BLaER1 (cell line): ENCODE results near the gene MBP.

Source experiments
- H3K27ac ChIP-seq: shearing (Covaris generic); formaldehyde crosslinking; 2 replicates; pipeline ENCODE4 v1.8.1; 2022
- H3K27me3 ChIP-seq: shearing (Covaris generic); formaldehyde crosslinking; 2 replicates; pipeline ENCODE4 v1.8.1; 2022
- H3K36me3 ChIP-seq: shearing (Covaris generic); formaldehyde crosslinking; 2 replicates; pipeline ENCODE4 v1.8.1; 2022
- H3K4me1 ChIP-seq: shearing (Covaris generic); formaldehyde crosslinking; 2 replicates; pipeline ENCODE4 v1.8.1; 2022
- H3K4me2 ChIP-seq: shearing (Covaris generic); formaldehyde crosslinking; 2 replicates; pipeline ENCODE4 v1.8.1; 2022
- H3K4me3 ChIP-seq: shearing (Covaris generic); formaldehyde crosslinking; 2 replicates; pipeline ENCODE4 v1.8.1; 2022
- H3K9ac ChIP-seq: shearing (Covaris generic); formaldehyde crosslinking; 2 replicates; pipeline ENCODE4 v1.8.1; 2022
- H3K9me3 ChIP-seq: shearing (Covaris generic); formaldehyde crosslinking; 2 replicates; pipeline ENCODE4 v1.8.1; 2022
- H4K20me1 ChIP-seq: shearing (Covaris generic); formaldehyde crosslinking; 2 replicates; pipeline ENCODE4 v1.8.1; 2022
- Cebpa-rat ChIP-seq: shearing (Covaris generic); IDR thresholded peaks from 2 replicates; pipeline ENCODE4 v1.8.1; 2022

Gene MBP

DNA sequence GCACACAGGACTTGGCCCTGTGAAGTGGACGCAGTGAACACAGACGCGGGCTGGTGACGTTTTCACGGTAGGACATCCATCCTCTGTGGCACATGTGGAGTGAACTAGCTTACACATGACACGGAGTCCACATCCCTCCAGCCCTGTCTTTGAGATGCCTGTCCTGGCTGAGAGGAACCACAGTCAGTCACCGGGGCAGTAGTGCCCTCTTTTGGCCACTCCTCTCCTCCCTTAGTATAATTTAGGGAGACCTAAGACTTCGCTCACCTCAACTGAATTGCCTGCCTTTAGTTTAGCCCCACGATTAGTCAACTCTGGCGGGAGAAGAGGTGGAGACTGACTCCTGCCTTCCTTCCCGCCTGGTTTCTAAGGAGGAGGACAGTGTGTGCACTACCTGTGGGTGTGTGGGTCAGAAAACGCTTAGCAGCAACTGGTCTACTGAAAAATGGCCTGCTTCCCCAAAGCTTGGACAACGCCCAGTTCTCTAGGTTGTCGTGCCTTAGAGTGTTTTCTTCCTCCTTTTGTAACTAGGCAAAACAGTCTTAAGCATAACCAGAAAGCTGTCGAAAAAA is 70.6 kb downstream of the MBP start:
- no peak for TF ChIP-seq Cebpa-rat
- H3K9ac ChIP-seq: peak overlapping the region; percentile 5; the same call in 1 of the 2 replicates

GRCh38 chr18:77061281-77061945 is 71.2 kb downstream of the MBP start:
- Histone ChIP-seq H3K36me3 (peaks cover 68% of the 10 kb centered on the region), H3K4me3 (no peak overlapping the region), H3K9me3 (0 out of 2 replicates have a peak, but pooled peaks cover 4% of the 10 kb centered on the region), H3K4me2 (peak overlapping the region; percentile 74), H4K20me1 (peaks cover 51% of the 10 kb centered on the region), H3K27me3 (no peaks in the 10 kb centered on the region), H3K9ac (no peak overlapping the region), H3K27ac (peak overlapping the region; percentile 71), H3K4me1 (peaks cover 76% of the 10 kb centered on the region)
- no peak for TF ChIP-seq Cebpa-rat

More for the DNA sequence above, 70.6 kb downstream of the MBP start:
- Histone ChIP-seq H3K4me3 (no peak overlapping the region), H3K27ac (peak overlapping the region; percentile 71), H3K27me3 (no peaks in the 10 kb centered on the region), H3K4me2 (peak overlapping the region; percentile 74), H3K4me1 (peaks cover 76% of the 10 kb centered on the region), H3K36me3 (peaks cover 74% of the 10 kb centered on the region), H3K9me3 (0 out of 2 replicates have a peak, but pooled peaks cover 4% of the 10 kb centered on the region), H4K20me1 (peaks cover 52% of the 10 kb centered on the region)

- H3K4me3 ChIP-seq: no peak overlapping the region
- no peak overlapping the region for H3K27ac ChIP-seq
- peaks cover 59% of the 10 kb centered on the region for H3K36me3 ChIP-seq
- 0 out of 2 replicates have a peak, but pooled peaks cover 4% of the 10 kb centered on the region for H3K9me3 ChIP-seq
- no peak overlapping the region for H3K4me2 ChIP-seq
- no peak for TF ChIP-seq Cebpa-rat
- peaks cover 76% of the 10 kb centered on the region for H3K4me1 ChIP-seq
- no peaks in the 10 kb centered on the region for H3K27me3 ChIP-seq
- peaks cover 53% of the 10 kb centered on the region for H4K20me1 ChIP-seq
- no peak overlapping the region for H3K9ac ChIP-seq
These were observed 72.4 kb downstream of the MBP start for GRCh38 chr18:77060151-77060550.

GRCh38 chr18:77059294-77059916 is 73.2 kb downstream of the MBP start:
- peaks cover 46% of the 10 kb centered on the region for H4K20me1 ChIP-seq
- no peak overlapping the region for H3K4me2 ChIP-seq
- no peak overlapping the region for H3K9ac ChIP-seq
- 0 out of 2 replicates have a peak, but pooled peaks cover 4% of the 10 kb centered on the region for H3K9me3 ChIP-seq
- H3K4me3 ChIP-seq: no peak overlapping the region
- H3K27ac ChIP-seq: no peak overlapping the region
- no peaks in the 10 kb centered on the region for H3K27me3 ChIP-seq
- H3K36me3 ChIP-seq: peaks cover 52% of the 10 kb centered on the region
- H3K4me1 ChIP-seq: peaks cover 76% of the 10 kb centered on the region
- no peak for TF ChIP-seq Cebpa-rat

DNA sequence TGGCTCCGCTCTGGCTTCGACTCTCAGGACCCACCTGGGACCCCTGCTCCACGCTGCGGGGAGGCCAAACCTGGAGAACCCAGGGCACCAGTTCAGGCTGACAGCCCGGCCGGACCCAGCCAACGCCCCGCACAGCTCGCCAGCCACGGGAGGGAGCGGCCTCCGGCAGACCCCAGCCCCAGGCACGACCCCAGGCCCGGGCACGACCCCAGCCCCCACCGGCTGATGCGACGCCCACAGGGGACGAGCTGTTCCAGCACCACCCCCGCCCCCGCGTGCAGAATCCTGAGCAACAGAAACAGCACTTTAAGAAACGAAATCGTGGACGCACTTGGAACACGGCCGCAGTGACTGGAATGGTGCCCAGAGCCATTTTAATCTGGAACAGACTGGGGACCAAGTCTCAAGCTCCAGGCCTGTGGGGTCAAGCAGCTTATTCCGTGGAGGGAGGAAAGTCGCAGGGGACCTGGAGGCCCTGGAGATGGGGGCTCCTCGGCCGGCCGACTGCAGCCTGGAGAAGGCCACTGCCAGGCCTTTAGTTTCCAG is 74.2 kb downstream of the MBP start:
- Histone ChIP-seq H3K27me3 (no peaks in the 10 kb centered on the region), H3K9ac (no peak overlapping the region), H3K4me2 (no peak overlapping the region), H3K4me1 (peaks cover 76% of the 10 kb centered on the region), H4K20me1 (peaks cover 35% of the 10 kb centered on the region), H3K9me3 (0 out of 2 replicates have a peak, but pooled peaks cover 4% of the 10 kb centered on the region), H3K36me3 (peaks cover 46% of the 10 kb centered on the region), H3K27ac (peak overlapping the region; percentile 59), H3K4me3 (no peak overlapping the region)
- TF ChIP-seq Cebpa-rat: no peak

GRCh38 chr18:77057006-77057395 is 75.6 kb downstream of the MBP start:
- H4K20me1 ChIP-seq: peaks cover 26% of the 10 kb centered on the region; the same call in 1 of the 2 replicates
- H3K4me2 ChIP-seq: peak overlapping the region; percentile 91
- no peak for TF ChIP-seq Cebpa-rat
- H3K4me1 ChIP-seq: peaks cover 76% of the 10 kb centered on the region
- peak overlapping the region; percentile 54 for H3K4me3 ChIP-seq
- 0 out of 2 replicates have a peak, but pooled peaks cover 4% of the 10 kb centered on the region for H3K9me3 ChIP-seq
- no peaks in the 10 kb centered on the region for H3K27me3 ChIP-seq
- peaks cover 36% of the 10 kb centered on the region for H3K36me3 ChIP-seq
- peak overlapping the region; percentile 88 for H3K27ac ChIP-seq
- peak overlapping the region; percentile 76 for H3K9ac ChIP-seq

DNA sequence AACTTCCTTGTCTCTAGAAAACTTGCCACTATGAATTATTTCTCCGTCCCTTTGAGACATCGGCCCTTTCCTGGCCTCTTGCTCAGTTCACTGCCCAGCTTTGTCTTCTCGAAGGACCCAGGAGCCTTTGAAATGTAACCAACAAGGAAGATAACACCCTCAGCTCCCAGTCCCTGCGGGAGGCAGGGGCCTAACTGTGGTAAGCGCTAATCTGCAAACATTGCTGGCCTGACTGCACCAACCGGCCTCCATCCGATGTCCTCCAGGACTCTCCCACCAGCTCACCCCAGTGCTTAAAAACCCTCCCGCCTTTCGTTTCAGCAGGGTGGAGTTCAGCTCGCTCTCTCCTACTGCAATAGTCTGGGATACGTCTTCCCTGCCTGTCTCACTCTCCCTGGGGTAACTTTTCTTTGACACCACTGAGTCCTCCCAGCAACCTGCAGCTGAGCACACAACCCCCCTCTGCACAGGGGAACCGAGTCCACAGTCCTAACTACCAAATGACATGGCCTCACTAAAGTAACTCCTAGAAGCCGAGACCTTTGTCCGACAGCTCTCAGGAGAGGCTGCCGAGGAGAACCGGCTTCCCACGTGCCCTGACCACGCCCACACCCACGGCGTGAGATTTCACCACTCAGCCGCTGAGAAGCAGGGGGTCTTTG is 76.1 kb downstream of the MBP start:
- H3K4me3 ChIP-seq: peak overlapping the region; percentile 54
- H3K4me1 ChIP-seq: peaks cover 76% of the 10 kb centered on the region
- H3K27ac ChIP-seq: peak overlapping the region; percentile 88
- no peaks in the 10 kb centered on the region for H3K27me3 ChIP-seq
- H3K9ac ChIP-seq: peak overlapping the region; percentile 76
- peaks cover 36% of the 10 kb centered on the region for H3K36me3 ChIP-seq
- peak overlapping the region; percentile 91 for H3K4me2 ChIP-seq
- no peak for TF ChIP-seq Cebpa-rat
- H3K9me3 ChIP-seq: 0 out of 2 replicates have a peak, but pooled peaks cover 4% of the 10 kb centered on the region
- peaks cover 26% of the 10 kb centered on the region; the same call in 1 of the 2 replicates for H4K20me1 ChIP-seq

GRCh38 chr18:77055429-77056300 is 76.9 kb downstream of the MBP start:
- peak overlapping the region; percentile 91 for H3K4me2 ChIP-seq
- peaks cover 26% of the 10 kb centered on the region; the same call in 1 of the 2 replicates for H4K20me1 ChIP-seq
- H3K27me3 ChIP-seq: no peaks in the 10 kb centered on the region
- peak overlapping the region; percentile 54 for H3K4me3 ChIP-seq
- peak overlapping the region; percentile 76 for H3K9ac ChIP-seq
- no peak for TF ChIP-seq Cebpa-rat
- H3K36me3 ChIP-seq: peaks cover 34% of the 10 kb centered on the region
- peak overlapping the region; percentile 88 for H3K27ac ChIP-seq
- 0 out of 2 replicates have a peak, but pooled peaks cover 4% of the 10 kb centered on the region for H3K9me3 ChIP-seq
- H3K4me1 ChIP-seq: peaks cover 75% of the 10 kb centered on the region
